SH-SY5Y (cell line): ENCODE results near the gene HS3ST2.

Experiments
- GATA2 ChIP-seq: IDR thresholded peaks from 2 replicates; pipeline ENCODE4 v1.6.1; 2011; ENCODE audit warnings: mild to moderate bottlenecking, low read depth, low read length
- GATA3 ChIP-seq: IDR thresholded peaks from 2 replicates; pipeline ENCODE4 v1.6.1; 2011; ENCODE audit warnings: low read depth, mild to moderate bottlenecking, low read length, moderate library complexity

DNA sequence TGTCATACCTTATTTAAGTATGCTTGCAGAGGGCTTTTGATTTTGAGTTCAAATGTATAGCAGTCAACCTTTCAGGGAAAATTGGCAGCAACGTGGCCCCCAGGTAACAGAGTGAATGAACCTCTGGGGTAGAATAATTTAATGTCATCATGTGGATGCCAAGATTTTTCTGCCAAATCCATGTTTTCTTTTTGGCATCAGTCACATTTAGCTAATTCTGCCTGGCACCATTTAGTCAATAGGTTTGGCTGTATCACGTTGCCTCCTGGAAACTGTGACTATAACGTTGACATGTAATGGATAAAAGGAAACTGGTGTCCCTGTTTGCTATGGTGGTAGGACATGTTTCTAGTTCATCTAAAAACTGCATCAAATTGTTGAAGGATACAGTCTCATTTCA is 115.5 kb downstream of the HS3ST2 start:
- TF ChIP-seq GATA2: no peak
- TF ChIP-seq GATA3: no peak
